ENCODE data around the gene ACOX3.
A peak's percentile ranks its signal among the peaks of the same experiment; 100 is the strongest.
"Not testable (repeated sequence)": the region's sequence is repeated elsewhere in the genome, so short reads cannot be mapped to it uniquely, and the experiment has no call there.

The ACOX3 gene

DNA sequence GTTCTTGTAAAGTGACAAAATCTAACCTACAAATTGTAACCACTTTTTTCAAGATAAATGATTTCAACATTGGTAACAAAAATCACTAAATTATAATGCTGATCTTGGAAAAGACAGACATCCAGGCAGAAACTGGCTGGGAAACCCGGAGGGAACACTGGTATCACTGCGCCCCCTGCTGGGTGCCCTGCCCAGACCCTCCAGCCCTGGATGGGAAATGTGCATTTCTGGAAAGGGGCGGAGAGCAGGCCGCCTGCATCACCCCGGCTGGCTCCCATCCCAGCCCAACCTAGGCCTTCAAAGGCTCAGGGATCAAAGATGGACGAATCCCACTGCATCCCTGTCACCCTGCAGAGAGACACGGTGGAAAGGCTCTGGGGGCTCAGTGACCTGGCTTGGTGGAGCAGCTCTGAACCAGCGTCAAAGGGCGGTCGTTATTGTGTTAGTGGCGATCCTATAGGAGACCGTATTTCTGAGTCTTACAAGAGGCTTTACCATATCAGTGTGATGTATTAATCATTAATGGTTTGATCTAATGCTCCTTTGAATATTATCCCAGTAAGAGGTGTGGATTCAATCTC lies 37.3 kb downstream of the ACOX3 start:
- DNase-seq: peak; percentile 43

DNA sequence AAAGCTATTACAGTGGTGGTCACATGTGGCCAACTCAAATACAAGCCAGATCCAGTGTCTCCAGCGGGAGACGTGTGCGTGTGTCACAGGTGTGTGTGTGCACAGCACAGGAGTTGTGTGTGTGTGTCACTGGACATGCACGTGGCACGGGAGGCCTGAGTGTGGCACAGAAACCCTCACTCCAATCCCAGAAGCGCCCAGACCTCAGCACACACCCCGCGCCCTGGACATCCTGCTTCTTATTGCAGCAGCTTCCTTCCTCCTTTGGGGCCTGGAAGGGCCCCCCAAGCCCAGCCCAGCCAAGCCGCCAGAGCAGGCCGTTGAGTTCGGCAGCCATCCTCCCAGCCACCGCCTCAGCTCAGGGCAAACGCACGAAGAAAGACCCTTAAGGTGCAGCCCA lies 37.9 kb downstream of the ACOX3 start:
- DNase-seq: no peak

DNA sequence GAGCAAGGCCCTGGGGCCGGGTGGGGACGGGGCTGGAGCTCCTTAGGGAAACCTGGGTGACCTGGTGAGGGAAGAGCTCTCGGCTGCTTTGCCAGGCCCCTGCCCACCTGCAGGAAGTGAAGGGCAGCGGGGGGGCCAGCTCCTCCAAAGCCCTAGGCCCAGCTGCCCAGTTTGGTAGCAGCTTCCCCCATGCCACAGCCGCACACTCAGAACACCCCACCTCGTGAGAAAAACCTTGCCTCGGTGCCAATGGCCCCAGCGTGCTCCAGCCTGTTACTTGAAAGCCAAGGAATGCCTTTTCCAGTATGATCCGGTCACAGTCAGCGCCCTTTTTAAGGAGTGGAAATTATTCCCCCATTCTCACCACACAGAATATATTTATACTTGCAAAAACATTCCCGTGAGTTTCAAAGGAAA lies 38.3 kb downstream of the ACOX3 start:
- DNase-seq: no peak

DNA sequence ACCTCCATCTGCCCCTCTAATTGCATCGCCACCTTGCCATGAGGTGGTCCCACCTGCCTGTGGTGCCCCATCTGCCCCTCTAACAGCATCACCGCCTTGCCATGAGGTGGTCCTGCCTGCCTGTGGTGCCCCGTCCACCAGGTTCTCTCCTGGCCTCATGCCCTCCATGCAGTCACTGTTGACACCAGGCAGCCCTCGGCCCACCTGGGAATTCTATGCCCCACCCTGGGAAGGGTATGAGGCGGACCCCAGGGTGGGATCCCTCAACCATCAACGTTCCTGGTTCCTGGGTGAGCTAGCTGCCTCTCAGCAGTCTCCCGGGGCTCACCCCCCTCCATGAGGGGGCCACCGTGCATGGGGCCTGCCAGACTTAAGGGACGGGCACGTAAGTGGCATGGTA lies 38.9 kb downstream of the ACOX3 start:
- DNase-seq: no peak

DNA sequence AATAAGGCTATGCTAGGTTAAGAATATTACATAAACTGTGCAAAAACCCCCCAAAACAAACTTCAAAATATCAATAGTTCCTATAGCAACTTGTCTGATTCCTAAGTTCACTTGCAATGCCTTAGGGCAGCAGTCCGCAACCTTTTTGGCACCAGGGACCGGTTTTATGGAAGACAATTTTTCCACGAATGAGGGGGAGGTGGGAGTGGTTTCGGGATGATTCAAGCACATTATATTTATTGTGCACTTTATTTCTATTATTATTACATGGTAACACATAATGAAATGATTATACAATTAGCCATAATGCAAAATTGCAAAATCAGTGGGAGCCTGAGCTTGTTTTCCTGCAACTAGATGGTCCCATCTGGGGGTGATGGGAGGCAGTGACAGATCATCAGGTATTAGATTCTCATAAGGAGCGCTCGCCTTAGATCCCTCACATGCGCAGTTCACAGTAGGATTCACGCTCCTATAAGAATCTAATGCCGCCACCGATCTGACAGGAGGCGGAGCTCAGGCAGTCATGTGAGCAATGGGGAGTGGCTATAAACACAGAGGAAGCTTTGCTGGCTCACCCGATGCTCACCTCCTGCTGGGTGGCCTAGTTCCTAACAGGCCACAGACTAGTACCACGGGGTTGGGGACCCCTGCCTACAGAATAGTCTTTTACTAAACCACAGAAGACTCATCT lies 39.7 kb downstream of the ACOX3 start:
- no peak for DNase-seq

DNA sequence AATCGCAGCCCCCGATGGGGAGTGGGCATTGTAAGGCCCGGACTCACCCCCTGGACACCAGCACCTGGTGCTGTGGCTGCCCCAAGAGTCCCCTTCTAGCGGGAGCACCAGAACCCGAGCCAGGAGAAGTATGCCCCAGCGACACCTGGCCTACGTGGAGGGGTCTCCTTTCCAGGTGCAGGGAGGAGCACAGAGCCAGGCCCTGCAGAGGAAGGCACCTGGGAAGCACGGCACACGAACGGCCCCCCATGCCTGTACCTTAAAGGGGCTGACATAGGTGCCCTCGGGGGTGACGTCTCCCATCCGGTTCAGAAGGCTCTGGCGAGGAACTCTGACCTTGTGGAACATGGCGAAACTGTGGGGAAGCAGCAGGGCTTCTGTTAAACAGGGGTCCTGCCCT lies 41.2 kb downstream of the ACOX3 start:
- DNase-seq: no peak

DNA sequence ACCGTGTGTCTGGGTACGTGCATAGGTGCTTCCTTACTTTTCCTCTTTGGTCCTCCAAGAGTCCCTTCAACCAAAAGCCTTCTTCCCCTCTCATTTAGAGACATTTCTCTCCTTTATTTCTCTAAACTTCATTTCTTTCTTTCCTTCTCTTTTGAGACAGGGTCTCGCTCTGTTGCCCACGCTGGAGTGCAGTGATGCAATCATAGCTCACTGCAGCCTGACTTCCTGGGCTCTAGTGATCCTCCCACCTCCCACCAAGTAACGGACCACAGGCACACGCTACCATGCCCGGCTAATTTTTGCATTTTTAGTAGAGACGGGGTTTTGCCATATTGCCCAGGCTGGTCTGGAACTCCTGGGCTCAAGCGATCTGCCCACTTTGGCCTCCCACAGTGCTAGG lies 42.2 kb downstream of the ACOX3 start:
- DNase-seq: no peak

DNA sequence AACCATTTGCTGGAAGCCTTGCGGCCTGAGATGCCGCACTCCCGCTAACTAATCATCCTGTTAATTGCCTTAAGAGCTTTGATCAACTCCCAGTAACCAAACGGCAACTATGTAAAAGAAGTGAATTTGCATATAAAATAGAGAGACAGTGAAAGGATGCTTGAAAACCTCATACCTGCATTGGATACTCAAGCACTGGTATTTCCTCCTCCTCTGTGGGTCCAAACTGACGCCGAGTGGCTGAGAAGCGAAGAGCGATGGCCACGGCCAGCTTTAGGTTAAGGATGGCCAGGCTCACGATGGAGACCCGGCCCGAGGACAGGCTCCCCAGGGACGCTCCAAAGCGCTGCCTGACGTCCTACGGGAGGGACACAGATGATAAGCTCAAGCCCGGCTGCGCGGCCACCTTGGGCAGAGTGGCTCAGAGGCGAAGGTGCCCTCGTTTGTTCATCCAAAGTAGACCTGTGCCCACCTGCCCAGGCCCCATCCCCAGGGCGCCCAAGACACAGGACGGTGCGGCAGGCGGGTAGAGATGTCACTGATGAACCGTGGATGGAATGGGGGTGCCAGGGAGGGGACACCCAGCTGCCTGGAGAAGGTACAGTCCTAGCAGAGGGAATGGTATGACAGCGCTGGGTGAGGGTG lies 43.6 kb downstream of the ACOX3 start:
- no peak for DNase-seq

DNA sequence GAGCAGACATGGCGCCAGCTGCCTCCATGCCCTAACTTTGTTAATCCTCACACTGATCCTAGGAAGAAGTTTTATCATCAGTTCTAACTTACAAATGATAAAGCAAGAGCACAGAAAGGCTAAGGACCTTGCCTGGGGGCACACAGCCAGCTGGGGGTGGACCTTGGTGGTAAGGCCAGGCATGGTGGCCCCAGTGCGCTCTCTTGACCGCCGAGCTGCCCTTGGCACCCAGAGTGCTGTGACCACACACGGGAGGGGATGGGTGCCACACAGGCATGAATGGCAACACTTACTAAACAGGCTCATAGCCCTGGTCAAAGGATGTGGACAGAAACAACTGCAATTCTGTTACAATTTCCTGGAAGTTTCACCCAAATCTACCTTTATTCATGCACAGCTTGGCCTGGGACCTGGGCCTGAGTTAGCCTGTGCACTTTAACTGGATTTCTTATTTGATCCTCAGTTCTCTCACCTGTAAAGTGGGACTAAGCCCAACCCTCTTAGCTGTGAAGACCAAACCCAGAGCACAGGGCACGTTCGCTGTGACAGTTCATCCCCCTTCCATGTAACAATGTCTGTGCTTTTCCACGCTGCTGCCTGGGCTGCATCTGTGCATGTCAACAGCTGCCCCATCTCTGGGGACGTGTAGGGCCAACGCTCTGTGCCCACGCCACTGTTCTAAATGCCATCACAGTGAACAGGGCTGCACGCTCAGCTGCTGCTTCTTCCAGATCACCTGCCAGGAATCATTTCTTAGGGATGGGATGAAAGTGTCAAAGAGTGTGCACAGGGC lies 44.8 kb downstream of the ACOX3 start:
- DNase-seq: no peak

DNA sequence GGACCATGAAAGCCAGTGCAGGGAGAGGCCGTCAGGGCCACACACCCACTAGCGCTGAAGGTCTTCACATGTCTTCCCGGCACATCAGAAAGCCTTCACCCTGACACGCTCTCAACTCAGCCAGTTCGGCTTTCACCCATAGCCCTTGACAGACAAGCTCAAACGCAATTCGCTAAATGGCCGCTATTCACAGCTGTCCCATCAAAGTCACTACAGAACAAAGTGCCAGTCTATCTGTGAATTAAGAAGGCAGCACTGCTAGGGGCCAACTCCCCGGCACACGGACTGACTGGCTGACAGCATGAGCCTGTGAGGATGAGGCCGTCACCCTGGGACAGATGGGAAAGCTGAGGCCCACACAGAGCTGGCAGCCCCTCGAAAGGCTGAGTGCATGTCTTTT lies 45.7 kb downstream of the ACOX3 start:
- no peak for DNase-seq

DNA sequence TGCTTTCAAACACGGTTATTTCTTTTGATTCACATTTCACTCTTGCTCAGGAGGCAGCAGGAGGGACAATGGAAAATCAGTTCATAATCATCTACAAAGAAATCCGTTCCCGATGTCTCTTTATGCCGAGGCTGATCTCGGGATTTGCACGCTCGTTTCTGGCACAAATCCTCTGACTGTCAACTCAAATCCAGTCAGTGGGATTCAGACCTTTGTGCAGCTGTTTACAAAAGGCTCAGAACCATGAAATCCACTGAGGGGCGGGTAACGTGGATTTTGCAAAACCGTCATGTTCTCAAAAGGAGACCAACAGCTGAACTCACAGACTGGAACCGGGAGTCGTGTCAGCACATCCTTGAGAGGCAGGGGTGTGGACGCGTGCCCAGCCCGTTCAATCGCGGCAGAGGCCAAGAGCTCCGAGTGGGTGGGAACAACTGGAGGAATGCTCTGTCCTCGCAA lies 46.4 kb downstream of the ACOX3 start:
- no peak for DNase-seq

DNA sequence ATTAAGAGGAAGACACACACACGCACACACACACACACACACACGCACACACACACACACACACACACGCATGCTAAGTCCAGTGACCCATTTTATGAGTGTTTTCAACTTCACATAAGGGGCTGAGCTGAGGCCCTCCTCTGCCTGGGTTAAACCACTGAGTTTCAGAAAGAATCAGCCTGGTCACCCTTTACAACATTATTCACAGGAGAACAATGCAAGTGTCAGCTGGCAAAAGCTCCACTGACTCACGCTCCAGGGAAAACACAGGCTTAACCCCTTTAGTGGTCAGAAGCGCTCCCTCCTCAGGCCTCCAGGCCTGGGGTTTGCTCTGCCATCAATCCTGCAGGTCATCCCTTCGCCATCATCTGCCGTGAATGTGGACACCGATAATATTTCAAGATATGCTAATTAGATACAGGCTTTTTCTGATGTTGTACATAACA lies 46.9 kb downstream of the ACOX3 start:
- no peak for DNase-seq

DNA sequence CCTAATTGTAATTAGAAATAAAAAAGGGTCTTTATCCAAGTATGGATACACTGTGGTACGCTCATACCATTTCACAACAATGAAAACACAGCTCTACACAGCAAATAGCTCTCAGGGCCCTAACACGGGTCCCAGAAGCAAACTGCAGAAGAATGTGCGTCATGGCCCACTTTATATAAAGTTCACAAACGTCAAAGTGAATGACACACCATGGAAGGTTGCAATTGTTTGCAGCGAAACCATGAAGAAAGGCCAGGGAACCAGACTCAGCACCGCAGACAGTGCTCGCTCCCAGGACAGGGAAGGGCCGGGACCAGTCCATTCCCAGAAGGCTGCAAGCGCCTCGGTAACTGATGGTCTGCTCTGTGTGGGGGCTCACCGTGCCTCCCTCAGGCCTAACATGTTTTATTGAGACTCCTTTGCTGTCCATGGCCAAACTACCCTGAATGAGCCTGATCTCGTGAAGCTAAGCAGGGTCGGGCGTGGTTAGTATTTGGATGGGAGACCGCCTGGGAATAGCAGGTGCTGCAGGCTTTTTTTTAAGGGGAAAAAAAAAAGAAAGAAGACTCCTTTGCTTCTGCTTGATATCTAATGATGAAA lies 47.8 kb downstream of the ACOX3 start:
- peak; percentile 10 for DNase-seq

DNA sequence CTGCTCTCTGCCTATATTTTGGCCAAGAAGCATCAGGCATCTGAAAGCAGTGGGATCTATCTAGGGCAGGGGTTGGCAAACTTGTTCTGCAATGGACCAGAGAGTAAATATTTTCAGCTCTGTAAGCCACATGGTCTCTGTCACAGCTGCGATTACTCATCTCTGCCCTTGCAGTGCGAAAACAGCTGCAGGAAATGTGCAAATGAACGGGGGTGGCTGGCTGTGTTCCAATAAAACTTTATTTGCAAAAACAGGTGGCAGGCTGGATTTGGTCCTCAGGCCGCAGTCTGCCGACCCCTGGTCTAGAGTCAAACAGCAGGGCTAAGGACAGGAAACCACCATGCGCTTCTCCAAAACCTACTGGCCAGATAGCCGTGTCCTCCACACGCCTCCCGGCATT lies 48.6 kb downstream of the ACOX3 start:
- no peak for DNase-seq

DNA sequence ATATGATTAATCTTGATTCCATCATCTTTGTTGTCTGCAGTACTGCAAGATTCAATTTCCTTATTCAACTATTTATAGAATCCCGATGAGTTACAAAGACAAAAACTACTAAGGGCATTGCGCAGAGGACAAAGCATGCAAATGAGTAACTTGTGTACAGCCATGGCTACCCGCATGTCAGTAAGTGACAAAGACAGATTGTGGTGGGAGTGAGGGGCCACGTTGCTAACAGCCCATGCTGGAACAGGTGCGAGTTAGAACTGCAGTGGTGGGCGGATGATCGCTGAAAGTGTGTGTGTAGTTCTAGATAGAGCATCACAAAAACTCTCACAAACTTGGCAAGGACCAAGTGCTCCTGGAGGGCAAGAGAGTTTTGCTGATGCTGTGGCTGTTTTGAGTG lies 49.5 kb downstream of the ACOX3 start:
- DNase-seq: no peak

DNA sequence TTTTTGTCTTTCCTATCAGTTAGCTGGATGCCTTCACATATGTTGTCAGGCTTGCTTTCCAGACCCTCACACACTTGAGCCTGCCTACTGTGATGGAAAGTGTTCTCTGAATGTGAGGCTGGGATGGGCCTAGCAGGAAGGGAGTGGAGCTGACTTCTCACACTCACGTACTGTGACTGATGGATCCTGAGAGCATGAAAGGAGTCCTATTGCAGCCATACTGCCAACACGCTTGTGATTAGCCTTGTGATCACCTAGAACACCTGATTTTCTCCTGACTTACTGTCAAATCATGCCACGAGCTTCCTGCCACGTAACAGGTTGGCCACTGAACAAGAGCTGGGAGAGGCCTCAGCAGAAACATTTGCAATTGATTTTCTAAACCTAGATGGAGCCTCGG lies 49.9 kb downstream of the ACOX3 start:
- DNase-seq: no peak

DNA sequence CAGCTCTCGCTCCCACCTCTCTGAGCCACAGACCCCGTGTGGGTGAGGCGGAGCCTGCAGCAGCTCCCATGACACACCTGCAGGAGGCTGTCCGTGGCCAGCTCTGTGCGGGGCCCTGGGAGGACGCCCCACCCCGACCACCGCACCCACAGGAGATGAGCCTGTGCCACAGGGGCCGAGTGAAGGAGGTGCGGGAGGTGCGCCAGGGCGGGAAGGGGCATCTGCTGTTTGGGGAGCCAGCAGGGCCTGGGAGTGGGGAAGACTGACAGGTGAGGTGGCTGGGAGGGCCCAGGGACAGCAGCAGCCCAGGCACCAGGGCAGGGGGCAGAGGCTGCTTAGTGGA lies 52.0 kb downstream of the ACOX3 start:
- DNase-seq: no peak

DNA sequence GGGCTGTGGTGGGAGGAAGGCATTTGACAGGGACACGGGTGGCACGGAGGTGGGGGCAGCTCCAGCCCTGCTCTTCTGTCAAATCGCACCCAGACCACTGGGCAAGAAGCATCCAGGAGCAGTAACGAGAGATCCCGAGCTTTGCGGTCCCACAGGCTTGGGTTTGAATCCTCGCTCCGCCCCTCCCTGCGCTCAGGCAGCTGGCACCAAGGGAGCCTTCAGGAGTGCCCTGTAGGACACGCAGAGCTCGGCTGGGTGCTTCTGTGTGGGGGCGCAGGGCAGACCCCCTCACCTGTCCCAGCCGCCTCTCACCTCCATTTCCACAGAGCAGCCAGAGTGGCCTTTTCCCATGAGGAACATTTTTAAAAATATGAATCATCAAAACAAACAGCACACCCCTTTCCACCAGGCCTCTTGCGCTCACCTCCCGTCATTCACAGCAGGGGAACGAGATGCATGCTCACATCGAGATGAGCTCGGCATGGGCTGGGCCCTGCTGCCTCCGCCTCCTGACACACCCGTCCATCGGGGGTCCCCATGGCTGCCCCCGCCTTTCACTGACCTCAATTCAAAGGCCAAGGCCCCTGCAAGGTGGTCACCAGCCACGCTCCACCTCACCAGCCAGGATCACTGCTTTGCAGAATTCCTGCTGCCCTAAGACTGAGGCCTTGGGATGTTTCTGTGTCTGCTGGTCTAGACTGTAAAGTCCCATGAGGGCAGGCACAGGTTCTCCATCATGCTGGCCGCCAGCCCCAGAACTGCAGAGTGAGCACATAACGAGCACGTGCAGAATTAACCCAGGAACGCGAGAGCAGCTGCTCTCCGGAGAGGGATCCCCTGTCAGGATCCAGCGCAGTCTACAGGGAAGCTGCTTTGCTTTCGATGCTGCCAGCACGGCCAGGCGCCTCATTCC lies 52.7 kb downstream of the ACOX3 start:
- DNase-seq: no peak

DNA sequence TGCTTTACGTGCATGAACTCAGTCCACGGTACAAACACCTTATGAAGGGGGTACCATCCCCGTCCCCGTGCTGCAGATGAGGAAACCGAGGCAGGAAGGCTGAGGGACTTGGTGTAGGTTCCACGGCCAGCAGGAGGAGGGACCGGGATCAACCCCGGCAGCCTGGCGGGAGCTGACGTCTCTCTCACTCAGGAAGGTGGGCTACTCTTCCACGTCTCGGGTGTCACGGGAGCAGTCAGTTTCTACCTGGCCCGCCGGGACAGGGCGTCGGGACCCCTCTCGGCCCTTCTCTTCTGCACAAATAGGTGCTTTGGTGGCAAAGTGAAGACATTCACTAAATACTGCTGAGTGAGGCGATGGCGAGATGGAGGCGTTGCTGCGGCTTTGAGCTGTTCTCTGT lies 53.3 kb downstream of the ACOX3 start:
- no peak for DNase-seq

DNA sequence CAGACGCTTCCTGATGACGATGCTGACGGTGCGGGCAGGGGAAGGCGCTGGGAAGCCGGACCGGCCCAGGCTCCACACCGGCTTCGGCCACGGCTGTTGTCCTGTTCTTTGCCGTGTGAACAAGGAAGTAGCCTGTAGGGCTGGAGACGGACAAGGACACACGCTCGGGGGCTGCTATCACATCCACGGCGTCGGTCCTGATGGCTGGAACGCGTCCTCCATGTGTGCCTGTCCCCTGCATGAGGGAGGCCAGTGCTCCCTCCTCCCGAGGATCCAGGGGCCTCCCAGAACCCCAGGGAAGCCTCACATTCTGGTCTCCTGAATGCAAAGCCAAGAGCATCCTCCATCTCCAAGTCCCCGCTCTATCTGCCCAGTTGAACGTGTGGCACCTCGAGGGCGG lies 53.8 kb downstream of the ACOX3 start:
- DNase-seq: no peak

DNA sequence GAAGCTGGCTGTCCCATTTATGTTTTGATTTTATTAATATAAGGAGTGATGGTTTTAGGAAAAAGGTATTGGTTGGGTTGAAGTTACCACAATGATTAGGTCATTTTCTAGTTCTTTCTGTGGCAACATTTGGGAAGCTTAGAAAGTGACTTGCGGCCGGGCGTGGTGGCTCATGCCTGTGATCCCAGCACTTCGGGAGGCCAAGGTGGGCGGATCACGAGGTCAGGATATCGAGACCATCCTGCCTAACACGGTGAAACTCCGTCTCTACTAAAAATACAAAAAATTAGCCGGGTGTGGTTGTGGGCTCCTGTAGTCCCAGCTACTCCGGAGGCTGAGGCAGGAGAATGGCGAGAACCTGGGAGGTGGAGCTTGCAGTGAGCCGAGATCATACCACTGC lies 54.4 kb downstream of the ACOX3 start:
- DNase-seq: not testable (repeated sequence)

DNA sequence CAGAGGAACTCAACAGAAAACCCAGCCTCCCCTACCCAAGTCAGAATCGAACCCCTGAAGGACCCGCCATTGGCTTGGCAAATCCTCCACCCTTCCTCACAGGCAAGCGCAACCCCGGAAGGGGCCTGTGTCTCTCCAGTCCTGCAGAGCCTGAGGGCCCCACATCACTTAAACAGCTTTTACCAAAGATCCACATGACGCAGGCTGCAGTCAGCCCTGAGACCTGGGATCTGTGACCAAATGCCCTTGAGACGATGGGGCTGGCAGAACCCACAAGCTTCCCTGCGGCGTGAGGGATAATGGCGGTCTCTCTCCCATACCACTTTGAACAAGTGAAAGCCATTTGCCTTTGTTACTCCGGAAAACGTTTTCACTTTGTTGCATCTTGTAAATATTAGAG lies 54.9 kb downstream of the ACOX3 start:
- DNase-seq: no peak

All from CD4-positive, alpha-beta T cell treated with Interleukin-21 for 1 hour (primary cell).